Activated CD8-positive, alpha-beta memory T cell treated with anti-CD3 and anti-CD28 coated beads, Interleukin-2, amount 10 ng/mL, durations not matched to agents 7 days and 5 days (primary cell): ENCODE data around the gene TMEM115. TPM values are rescaled to one million over a fixed set of nuclear protein-coding genes. Genes with fewer than 3 reads are reported as not detected.
A peak's percentile ranks its signal among the peaks of the same experiment; 100 is the strongest.

Experiments
- ATAC-seq: fragments of 150-1000 bp; cut with Tn5 transposase; one replicate; pipeline ENCODE4 v1.10.0; 2021; ENCODE audit warnings: moderate library complexity
- CTCF ChIA-PET: fragments of 350-600 bp; sonication (Branson Sonifier 250); formaldehyde crosslinking; loops from one replicate; lab custom pipeline; 2021; ENCODE audit warnings: antibody characterized with exemption; lab: Charles Lee
- DNase-seq: peaks from one replicate; pipeline ENCODE4 v3.0.0-alpha.2; 2020
- H3K27ac Mint-ChIP-seq: one replicate; pipeline ENCODE4 v1.8.0; 2021; ENCODE audit warnings: mild to moderate bottlenecking, mixed read lengths
- H3K27me3 Mint-ChIP-seq: one replicate; pipeline ENCODE4 v1.8.0; 2021; ENCODE audit warnings: mixed read lengths
- H3K36me3 Mint-ChIP-seq: one replicate; pipeline ENCODE4 v1.8.0; 2021; ENCODE audit warnings: mild to moderate bottlenecking, mixed read lengths
- H3K4me1 Mint-ChIP-seq: one replicate; pipeline ENCODE4 v1.8.0; 2021; ENCODE audit warnings: mixed read lengths
- H3K4me3 Mint-ChIP-seq: one replicate; pipeline ENCODE4 v1.8.0; 2021; ENCODE audit warnings: mild to moderate bottlenecking, moderate library complexity, mixed read lengths
- H3K9me3 Mint-ChIP-seq: one replicate; pipeline ENCODE4 v1.8.0; 2022; ENCODE audit warnings: low read depth, mixed read lengths
- total RNA-seq, 2 experiments: library from RNA; stranded (reverse); gene quantifications; one replicate each; pipeline ENCODE4 v1.2.3, GENCODE V29; 2021

Gene TMEM115
- total RNA-seq, 2 experiments from 2014 or later = 19.8 to 23.0 TPM

GRCh38 chr3:50371133-50371685 lies 11.9 kb upstream of the TMEM115 start:
- Mint-ChIP-seq H3K4me3 (no peak overlapping the region), H3K4me1 (no peaks in the 10 kb centered on the region), H3K27ac (no peak overlapping the region), H3K27me3 (no peaks in the 10 kb centered on the region), H3K9me3 (no peaks in the 10 kb centered on the region), H3K36me3 (no peaks in the 10 kb centered on the region)
- no peak for DNase-seq
- CTCF ChIA-PET = interaction anchor here (0.8 to 2.0 kb wide), 2 partner anchors 153 to 171 kb away, joined by 3 to 9 read pairs; no protein-coding TSS in a partner anchor
- no peak for ATAC-seq

GRCh38 chr3:50370594-50370993 lies 11.3 kb upstream of the TMEM115 start:
- no peaks in the 10 kb centered on the region for H3K27me3 Mint-ChIP-seq
- CTCF ChIA-PET = interaction anchor here (0.8 to 2.0 kb wide), 2 partner anchors 153 to 172 kb away, joined by 3 to 9 read pairs; no protein-coding TSS in a partner anchor
- H3K4me1 Mint-ChIP-seq = peaks cover 2% of the 10 kb centered on the region
- no peaks in the 10 kb centered on the region for H3K36me3 Mint-ChIP-seq
- ATAC-seq (no peak), DNase-seq (no peak)
- no peaks in the 10 kb centered on the region for H3K9me3 Mint-ChIP-seq
- H3K27ac Mint-ChIP-seq = no peak overlapping the region
- H3K4me3 Mint-ChIP-seq = no peak overlapping the region

- H3K9me3 Mint-ChIP-seq = no peaks in the 10 kb centered on the region
- H3K4me3 Mint-ChIP-seq = no peak overlapping the region
- H3K27ac Mint-ChIP-seq = no peak overlapping the region
- DNase-seq = no peak
- no peak for ATAC-seq
- CTCF ChIA-PET = no interaction called here
- no peaks in the 10 kb centered on the region for H3K27me3 Mint-ChIP-seq
- H3K4me1 Mint-ChIP-seq = peaks cover 4% of the 10 kb centered on the region
- H3K36me3 Mint-ChIP-seq = no peaks in the 10 kb centered on the region
Measured at GRCh38 chr3:50369012-50369670, 9.8 kb upstream of the TMEM115 start.

DNA sequence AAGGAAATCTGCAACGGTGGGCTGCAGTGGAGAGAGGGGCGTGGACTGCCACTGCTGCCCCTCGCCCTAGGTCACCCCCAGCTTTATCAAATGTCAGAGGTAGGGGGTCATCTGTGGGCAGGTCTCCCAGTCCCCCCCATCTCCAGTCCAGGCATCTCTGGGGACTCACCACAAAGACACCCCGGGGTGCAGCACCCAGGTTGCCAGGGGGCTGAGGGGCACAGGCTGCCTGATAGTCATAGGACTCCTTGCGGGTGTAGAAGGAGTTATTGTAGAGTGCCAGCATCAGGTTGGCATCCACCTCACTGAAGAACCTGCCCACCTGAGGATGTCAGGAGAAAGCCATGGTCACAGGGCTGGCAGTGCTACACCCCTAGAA lies 6.5 kb upstream of the TMEM115 start:
- no peaks in the 10 kb centered on the region for H3K27me3 Mint-ChIP-seq
- H3K27ac Mint-ChIP-seq = peak overlapping the region; percentile 79
- peaks cover 4% of the 10 kb centered on the region for H3K4me1 Mint-ChIP-seq
- CTCF ChIA-PET = interaction anchor here (0.9 to 1.5 kb wide), 5 partner anchors 19 to 177 kb away, joined by 3 to 4 read pairs (median 4); partner anchors contain the start of gene ZMYND10
- no peak for ATAC-seq
- no peaks in the 10 kb centered on the region for H3K9me3 Mint-ChIP-seq
- DNase-seq = no peak
- H3K4me3 Mint-ChIP-seq = peak overlapping the region; percentile 75
- H3K36me3 Mint-ChIP-seq = no peaks in the 10 kb centered on the region

GRCh38 chr3:50365080-50365841 lies 5.9 kb upstream of the TMEM115 start:
- Mint-ChIP-seq H3K36me3 (no peaks in the 10 kb centered on the region), H3K9me3 (no peaks in the 10 kb centered on the region), H3K4me3 (peak overlapping the region; percentile 75), H3K27ac (peak overlapping the region; percentile 79), H3K27me3 (no peaks in the 10 kb centered on the region), H3K4me1 (peaks cover 4% of the 10 kb centered on the region)
- ATAC-seq (peak; percentile 99), DNase-seq (peak; percentile 97)
- CTCF ChIA-PET = interaction anchor here (0.9 to 1.3 kb wide), 5 partner anchors 18 to 100 kb away, joined by 3 to 4 read pairs (median 4); partner anchors contain the start of gene ZMYND10

DNA sequence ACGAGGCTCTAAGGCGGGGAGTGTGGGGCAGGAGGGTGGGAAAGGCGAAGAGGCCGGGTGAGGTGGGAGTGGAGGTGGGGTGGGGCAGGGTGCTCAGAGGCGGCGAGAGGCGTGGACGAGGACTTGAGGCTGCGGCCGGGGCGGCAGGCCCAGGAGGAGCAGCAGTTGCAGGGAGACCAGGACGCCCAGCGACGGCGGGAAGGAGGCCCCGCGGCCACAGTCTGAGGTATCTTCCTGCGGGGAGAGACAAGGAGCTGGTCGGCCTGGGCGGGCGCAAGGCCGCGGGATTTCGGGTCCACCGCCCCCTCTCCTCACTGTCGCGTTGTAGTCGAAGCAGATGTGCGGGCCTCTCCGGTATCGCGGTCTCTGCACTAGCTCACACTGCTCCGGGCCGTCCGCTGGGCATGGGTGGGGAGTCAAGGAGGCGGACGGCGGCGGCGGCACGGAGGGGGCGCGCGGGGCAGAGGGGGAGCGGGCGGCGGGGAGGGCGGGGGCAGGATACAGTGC lies 5.3 kb upstream of the TMEM115 start:
- ATAC-seq = no peak
- Mint-ChIP-seq H3K9me3 (no peaks in the 10 kb centered on the region), H3K27me3 (no peaks in the 10 kb centered on the region), H3K4me1 (peaks cover 10% of the 10 kb centered on the region), H3K27ac (no peak overlapping the region), H3K36me3 (no peaks in the 10 kb centered on the region), H3K4me3 (peak overlapping the region; percentile 75)
- no peak for DNase-seq
- CTCF ChIA-PET = interaction anchor here (0.9 to 1.3 kb wide), 4 partner anchors 18 to 178 kb away, joined by 3 to 4 read pairs (median 4); partner anchors contain the start of gene ZMYND10

DNA sequence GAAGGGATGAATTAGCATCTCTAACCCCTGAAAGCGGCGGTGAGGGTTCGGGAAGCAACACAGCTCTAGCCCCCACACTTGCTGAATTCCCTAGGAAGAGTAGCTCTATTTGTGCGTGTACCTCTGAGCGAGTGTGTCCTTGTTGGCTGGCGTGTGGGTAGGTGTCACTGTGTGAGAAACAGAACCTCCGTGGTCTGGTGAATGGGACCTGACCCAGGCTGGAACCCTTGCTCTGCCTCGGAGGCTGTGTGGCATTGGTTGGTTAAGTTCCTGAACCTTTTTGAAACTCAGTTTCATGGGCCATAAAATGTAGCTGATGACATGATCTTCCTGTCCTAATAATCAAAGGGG lies 414 bp upstream of the TMEM115 start:
- no peaks in the 10 kb centered on the region for H3K27me3 Mint-ChIP-seq
- CTCF ChIA-PET = interaction anchor here (0.7 to 2.3 kb wide), 4 partner anchors 9 to 182 kb away, joined by 4 to 6 read pairs (median 4); partner anchors contain the start of genes CYB561D2 and NPRL2
- peak overlapping the region; percentile 89 for H3K27ac Mint-ChIP-seq
- DNase-seq (no peak), ATAC-seq (no peak)
- peaks cover 2% of the 10 kb centered on the region for H3K36me3 Mint-ChIP-seq
- peak overlapping the region; percentile 93 for H3K4me3 Mint-ChIP-seq
- peaks cover 39% of the 10 kb centered on the region for H3K4me1 Mint-ChIP-seq
- no peaks in the 10 kb centered on the region for H3K9me3 Mint-ChIP-seq

DNA sequence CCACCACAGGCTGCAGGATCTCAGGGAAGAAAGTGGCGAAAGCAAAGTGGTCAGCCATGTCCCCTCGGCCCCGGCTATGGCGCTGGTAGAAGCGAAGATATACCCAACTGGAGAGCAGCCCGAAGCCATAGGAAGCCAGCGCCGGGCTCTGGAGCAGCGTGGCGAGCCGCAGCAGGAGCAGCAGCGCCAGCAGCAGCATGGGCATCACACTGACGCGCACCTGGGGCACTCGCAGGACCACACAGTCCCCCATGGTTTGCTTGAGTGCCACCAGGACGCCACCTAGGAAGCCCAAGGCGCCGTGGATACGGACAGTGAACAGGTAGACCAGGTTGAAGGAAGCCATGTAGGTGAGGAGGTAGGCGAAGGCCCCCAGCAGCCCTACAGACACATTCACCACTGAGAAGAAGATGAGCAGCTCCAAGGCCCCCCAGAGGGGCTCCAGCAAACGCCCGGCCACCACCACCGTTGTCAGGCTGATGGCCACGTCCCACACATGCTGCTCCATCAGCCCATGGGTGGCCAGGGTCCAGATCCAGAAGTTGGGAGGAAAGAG lies 888 bp downstream of the TMEM115 start:
- H3K27ac Mint-ChIP-seq = peak overlapping the region; percentile 84
- peaks cover 44% of the 10 kb centered on the region for H3K4me1 Mint-ChIP-seq
- ATAC-seq = no peak

DNA sequence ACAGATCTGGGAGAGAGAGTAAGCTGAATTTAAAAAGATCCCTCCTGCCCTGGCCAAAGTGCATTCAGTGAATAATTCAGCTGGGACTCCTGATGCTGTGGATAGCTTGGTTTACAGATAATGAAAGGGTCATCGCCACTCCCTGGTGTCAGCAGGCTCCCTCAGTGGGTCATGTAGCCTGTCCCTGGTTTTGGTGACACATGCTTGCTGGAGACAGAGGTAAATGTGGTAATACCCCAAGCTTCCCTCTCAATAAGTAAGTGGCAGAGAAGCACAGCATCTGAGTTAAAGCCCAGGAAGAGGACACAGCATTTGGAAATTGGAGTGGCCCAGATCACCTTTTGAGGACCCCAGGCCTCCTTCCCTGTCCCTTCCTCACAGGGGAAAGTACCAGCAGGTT lies 1.8 kb downstream of the TMEM115 start:
- DNase-seq = no peak
- peaks cover 47% of the 10 kb centered on the region for H3K4me1 Mint-ChIP-seq
- no peaks in the 10 kb centered on the region for H3K9me3 Mint-ChIP-seq
- no peaks in the 10 kb centered on the region for H3K27me3 Mint-ChIP-seq
- H3K4me3 Mint-ChIP-seq = peak overlapping the region; percentile 93
- ATAC-seq = no peak
- peaks cover 10% of the 10 kb centered on the region for H3K36me3 Mint-ChIP-seq
- peak overlapping the region; percentile 45 for H3K27ac Mint-ChIP-seq
- CTCF ChIA-PET = interaction anchor here (0.8 to 2.1 kb wide), 7 partner anchors 10 to 185 kb away, joined by 3 to 20 read pairs (median 4); partner anchors contain the start of genes HYAL3, NAA80 and ZMYND10

More for the DNA sequence above, 888 bp downstream of the TMEM115 start:
- no peak for DNase-seq
- CTCF ChIA-PET = interaction anchor here (2.1 to 2.3 kb wide), 2 partner anchors 11 to 184 kb away, joined by 6 to 20 read pairs; no protein-coding TSS in a partner anchor
- H3K9me3 Mint-ChIP-seq = no peaks in the 10 kb centered on the region
- no peaks in the 10 kb centered on the region for H3K27me3 Mint-ChIP-seq
- H3K4me3 Mint-ChIP-seq = peak overlapping the region; percentile 93
- peaks cover 8% of the 10 kb centered on the region for H3K36me3 Mint-ChIP-seq

GRCh38 chr3:50356553-50356952 lies 2.8 kb downstream of the TMEM115 start:
- Mint-ChIP-seq H3K4me1 (peaks cover 51% of the 10 kb centered on the region), H3K4me3 (peak overlapping the region; percentile 13), H3K9me3 (no peaks in the 10 kb centered on the region), H3K27me3 (no peaks in the 10 kb centered on the region), H3K27ac (peak overlapping the region; percentile 45), H3K36me3 (peaks cover 10% of the 10 kb centered on the region)
- ATAC-seq = no peak
- no peak for DNase-seq
- CTCF ChIA-PET = interaction anchor here (0.7 to 2.1 kb wide), 5 partner anchors 9 to 186 kb away, joined by 3 to 20 read pairs (median 3); partner anchors contain the start of gene ZMYND10

DNA sequence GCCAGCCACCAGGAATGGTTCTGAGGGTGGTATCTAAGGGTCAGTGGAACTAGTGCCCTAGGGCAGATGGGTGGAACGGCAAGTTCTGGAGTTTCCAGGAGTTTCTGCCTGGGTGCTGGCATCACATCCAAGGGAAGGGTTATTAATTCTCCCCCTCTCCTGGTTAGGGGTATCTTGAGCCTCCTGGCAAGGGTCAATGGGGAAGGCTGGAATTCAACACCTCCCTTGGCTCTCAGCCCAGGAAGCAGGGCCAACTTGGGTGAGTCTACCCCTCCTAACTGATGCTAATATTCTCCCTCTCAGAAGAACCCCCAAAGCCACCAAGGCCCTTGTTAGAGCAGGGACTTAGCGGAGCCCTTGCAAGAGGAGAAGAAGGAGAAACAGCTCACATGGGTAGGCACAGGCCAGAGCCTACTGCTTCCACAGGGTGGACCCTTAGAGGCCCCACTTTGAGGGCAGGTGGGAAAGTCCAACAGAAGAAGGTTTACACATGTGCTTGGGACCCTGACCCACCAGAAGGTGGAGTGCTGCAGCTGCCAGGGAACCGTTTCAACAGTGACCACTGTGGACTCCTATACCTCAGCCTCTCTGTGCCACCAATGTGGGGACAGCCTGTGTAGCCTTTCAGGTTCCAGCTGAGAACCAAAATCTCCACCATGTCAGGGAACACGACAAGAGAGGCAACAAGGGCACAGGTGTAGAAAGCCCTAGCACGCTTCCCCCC lies 3.3 kb downstream of the TMEM115 start:
- Mint-ChIP-seq H3K4me1 (peaks cover 57% of the 10 kb centered on the region), H3K9me3 (no peaks in the 10 kb centered on the region), H3K36me3 (peaks cover 11% of the 10 kb centered on the region), H3K27ac (peak overlapping the region; percentile 45), H3K27me3 (no peaks in the 10 kb centered on the region), H3K4me3 (peak overlapping the region; percentile 13)
- ATAC-seq (no peak), DNase-seq (no peak)
- CTCF ChIA-PET = interaction anchor here (0.7 to 2.1 kb wide), 2 partner anchors 8 to 17 kb away, joined by 3 to 20 read pairs; no protein-coding TSS in a partner anchor

DNA sequence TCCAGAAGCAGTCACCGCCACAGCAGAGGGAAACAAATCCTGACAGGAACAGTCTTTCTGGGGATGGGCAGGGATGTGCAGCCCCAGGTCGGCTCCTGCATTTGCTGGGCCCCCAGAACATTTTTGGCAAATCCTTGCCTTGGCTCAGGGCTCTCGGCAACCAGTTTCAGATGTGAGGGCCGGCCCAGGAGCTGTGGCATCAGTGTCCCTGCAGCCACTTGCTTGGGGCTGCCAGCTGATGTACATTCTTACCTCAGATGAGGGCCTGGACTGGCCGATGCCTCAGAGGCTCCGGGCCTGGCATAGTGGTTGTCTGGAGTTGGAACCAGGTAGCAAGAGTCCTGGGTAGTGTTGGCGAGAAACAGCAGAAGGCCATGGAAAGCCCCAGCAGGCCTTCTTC lies 4.5 kb downstream of the TMEM115 start:
- Mint-ChIP-seq H3K27me3 (no peaks in the 10 kb centered on the region), H3K27ac (no peak overlapping the region), H3K4me3 (no peak overlapping the region), H3K9me3 (no peaks in the 10 kb centered on the region), H3K4me1 (peaks cover 61% of the 10 kb centered on the region), H3K36me3 (peaks cover 11% of the 10 kb centered on the region)
- CTCF ChIA-PET = interaction anchor here (0.8 to 1.4 kb wide), 2 partner anchors 14 to 27 kb away, joined by 3 to 5 read pairs; partner anchors contain the start of genes RASSF1 and TUSC2
- DNase-seq (no peak), ATAC-seq (no peak)
